Measurements from ENCODE around the gene SYP.

Gene SYP

DNA sequence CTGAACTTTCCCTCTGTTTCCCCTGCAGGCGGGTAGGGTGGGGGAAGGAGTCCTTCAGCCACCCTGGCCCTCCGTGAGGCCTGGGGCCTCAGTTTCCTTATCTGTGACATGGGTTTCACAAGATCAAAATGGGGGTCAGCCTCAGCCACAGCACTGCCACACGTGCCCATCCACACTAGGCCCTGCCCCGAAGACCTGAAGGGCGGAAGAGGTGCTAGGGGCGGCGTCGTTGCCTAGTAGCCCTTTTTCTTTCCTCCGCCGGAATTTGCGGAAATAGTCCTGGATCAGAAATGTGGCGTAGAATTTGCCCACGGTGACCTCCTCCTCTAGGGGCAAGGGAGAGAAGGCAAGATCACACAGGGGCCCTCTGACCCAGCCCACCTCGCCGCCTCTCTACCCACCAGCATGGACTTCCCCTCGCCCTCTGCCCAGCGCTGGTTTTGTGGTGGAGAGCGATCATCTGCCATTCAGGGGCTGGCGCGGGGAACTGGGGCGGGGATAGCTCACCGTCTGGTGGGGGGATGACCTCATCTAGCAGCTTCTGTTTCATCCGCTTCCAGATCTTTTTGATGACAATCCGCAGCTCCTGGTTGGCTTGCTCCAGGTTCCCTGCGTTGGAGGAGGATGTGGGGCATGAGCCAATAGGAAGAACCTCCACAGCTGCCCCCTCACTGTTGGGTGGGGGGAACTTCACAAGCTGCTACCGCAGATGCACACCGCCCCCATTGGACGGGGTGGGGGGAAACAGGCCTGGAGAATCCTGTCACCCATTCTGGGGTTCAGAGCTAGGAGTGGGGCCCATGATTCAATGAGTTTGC, 9.7 kb upstream of the SYP start (continued):
- no peak for TF ChIP-seq PRDM2 (tag by site-specific recombination; IDR thresholded peaks at IDR 0.05; ENCODE audit: borderline replicate concordance)
- TF ChIP-seq ZNF621 (tag by site-specific recombination; IDR thresholded peaks at IDR 0.05) = no peak
- TF ChIP-seq ZNF837 (tag by site-specific recombination; IDR thresholded peaks at IDR 0.05) = no peak
- no peak for TF ChIP-seq ZNF555 (tag by site-specific recombination; conservative IDR thresholded peaks at IDR 0.05)
- no peak for TF ChIP-seq ZNF76 (tag by site-specific recombination; IDR thresholded peaks at IDR 0.05; ENCODE audit: borderline replicate concordance, low read depth)
- TF ChIP-seq REPIN1 (tag by site-specific recombination; IDR thresholded peaks at IDR 0.05; ENCODE audit: low read depth) = no peak
- TF ChIP-seq ZSCAN16 (tag by site-specific recombination; IDR thresholded peaks at IDR 0.05) = no peak
- no peak for TF ChIP-seq PRDM1 (tag by site-specific recombination; IDR thresholded peaks at IDR 0.05)
- 0 out of 2 replicates have a peak, but pooled peaks have one; percentile 11 for TF ChIP-seq PRDM10 (tag by site-specific recombination; IDR thresholded peaks at IDR 0.05)
- TF ChIP-seq, protein P1, sequence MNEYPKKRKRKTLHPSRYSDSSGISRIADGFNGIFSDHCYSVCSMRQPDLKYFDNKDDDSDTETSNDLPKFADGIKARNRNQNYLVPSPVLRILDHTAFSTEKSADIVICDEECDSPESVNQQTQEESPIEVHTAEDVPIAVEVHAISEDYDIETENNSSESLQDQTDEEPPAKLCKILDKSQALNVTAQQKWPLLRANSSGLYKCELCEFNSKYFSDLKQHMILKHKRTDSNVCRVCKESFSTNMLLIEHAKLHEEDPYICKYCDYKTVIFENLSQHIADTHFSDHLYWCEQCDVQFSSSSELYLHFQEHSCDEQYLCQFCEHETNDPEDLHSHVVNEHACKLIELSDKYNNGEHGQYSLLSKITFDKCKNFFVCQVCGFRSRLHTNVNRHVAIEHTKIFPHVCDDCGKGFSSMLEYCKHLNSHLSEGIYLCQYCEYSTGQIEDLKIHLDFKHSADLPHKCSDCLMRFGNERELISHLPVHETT (tag by site-specific recombination; IDR thresholded peaks at IDR 0.05) = no peak
- TF ChIP-seq IKZF3 (tag by site-specific recombination; IDR thresholded peaks at IDR 0.05) = no peak
- no peak for TF ChIP-seq ZNF114 (tag by site-specific recombination; IDR thresholded peaks at IDR 0.05)
- TF ChIP-seq ZNF571 (tag by site-specific recombination; IDR thresholded peaks at IDR 0.05) = no peak
- no peak for TF ChIP-seq ZNF792 (tag by site-specific recombination; IDR thresholded peaks at IDR 0.05)
- no peak for TF ChIP-seq ZXDB (tag by site-specific recombination; IDR thresholded peaks at IDR 0.05)
- TF ChIP-seq, protein P2, sequence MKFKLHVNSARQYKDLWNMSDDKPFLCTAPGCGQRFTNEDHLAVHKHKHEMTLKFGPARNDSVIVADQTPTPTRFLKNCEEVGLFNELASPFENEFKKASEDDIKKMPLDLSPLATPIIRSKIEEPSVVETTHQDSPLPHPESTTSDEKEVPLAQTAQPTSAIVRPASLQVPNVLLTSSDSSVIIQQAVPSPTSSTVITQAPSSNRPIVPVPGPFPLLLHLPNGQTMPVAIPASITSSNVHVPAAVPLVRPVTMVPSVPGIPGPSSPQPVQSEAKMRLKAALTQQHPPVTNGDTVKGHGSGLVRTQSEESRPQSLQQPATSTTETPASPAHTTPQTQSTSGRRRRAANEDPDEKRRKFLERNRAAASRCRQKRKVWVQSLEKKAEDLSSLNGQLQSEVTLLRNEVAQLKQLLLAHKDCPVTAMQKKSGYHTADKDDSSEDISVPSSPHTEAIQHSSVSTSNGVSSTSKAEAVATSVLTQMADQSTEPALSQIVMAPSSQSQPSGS (tag by site-specific recombination; IDR thresholded peaks at IDR 0.05; ENCODE audit: low read depth) = peak; percentile 46
- no peak for TF ChIP-seq ZNF776 (tag by site-specific recombination; IDR thresholded peaks at IDR 0.05; ENCODE audit: borderline replicate concordance)
- TF ChIP-seq YY1 (tag by site-specific recombination; IDR thresholded peaks at IDR 0.05) = no peak
- TF ChIP-seq ZNF677 (tag by site-specific recombination; IDR thresholded peaks at IDR 0.05) = no peak
- peak; percentile 62 for TF ChIP-seq ZFHX2 (tag by site-specific recombination; conservative IDR thresholded peaks at IDR 0.05)
- no peak for TF ChIP-seq HOXD13 (CRISPR knock-in tag; IDR thresholded peaks at IDR 0.05; ENCODE audit: borderline replicate concordance)
- no peak for TF ChIP-seq ZNF404 (tag by site-specific recombination; IDR thresholded peaks at IDR 0.05)
- TF ChIP-seq SP2 (tag by site-specific recombination; IDR thresholded peaks at IDR 0.05) = no peak
- no peak for TF ChIP-seq HOXC10 (CRISPR knock-in tag; IDR thresholded peaks at IDR 0.05)
- TF ChIP-seq ZNF24 (tag by site-specific recombination; IDR thresholded peaks at IDR 0.05) = no peak
